ENCODE measurements around the gene UQCRH.
A peak's percentile ranks its signal among the peaks of the same experiment; 100 is the strongest.
"Not testable (repeated sequence)": the region's sequence is repeated elsewhere in the genome, so short reads cannot be mapped to it uniquely, and the experiment has no call there.

Gene UQCRH

GRCh38 chr1:46300673-46301405 is 2.7 kb upstream of the UQCRH start:
- no peak for DNase-seq

- no peak for DNase-seq
These were observed 2.1 kb upstream of the UQCRH start for GRCh38 chr1:46301406-46301807.

GRCh38 chr1:46301808-46302640 is 1.5 kb upstream of the UQCRH start:
- DNase-seq: peak; percentile 51

GRCh38 chr1:46302641-46303037 is 859 bp upstream of the UQCRH start:
- no peak for DNase-seq

- no peak for DNase-seq
These were observed 401 bp downstream of the UQCRH start for GRCh38 chr1:46303872-46304326.

GRCh38 chr1:46306159-46306530 is 2.6 kb downstream of the UQCRH start:
- DNase-seq: no peak

- DNase-seq: no peak
These were observed 6.1 kb downstream of the UQCRH start for GRCh38 chr1:46309401-46310159.

GRCh38 chr1:46310321-46310720 is 6.8 kb downstream of the UQCRH start:
- no peak for DNase-seq

GRCh38 chr1:46315669-46316403 is 12.3 kb downstream of the UQCRH start:
- DNase-seq: no peak

- DNase-seq: no peak
These were observed 13.8 kb downstream of the UQCRH start for GRCh38 chr1:46317323-46317722.

GRCh38 chr1:46319301-46319700 is 15.8 kb downstream of the UQCRH start:
- DNase-seq: not testable (repeated sequence)

GRCh38 chr1:46319960-46320914 is 16.7 kb downstream of the UQCRH start:
- DNase-seq: not testable (repeated sequence)

- DNase-seq: not testable (repeated sequence)
These were observed 18.7 kb downstream of the UQCRH start for GRCh38 chr1:46322191-46322590.

GRCh38 chr1:46325285-46326076 is 22.0 kb downstream of the UQCRH start:
- DNase-seq: not testable (repeated sequence)

GRCh38 chr1:46328182-46328581 is 24.7 kb downstream of the UQCRH start:
- DNase-seq: not testable (repeated sequence)

GRCh38 chr1:46329807-46330206 is 26.3 kb downstream of the UQCRH start:
- DNase-seq: not testable (repeated sequence)

GRCh38 chr1:46330381-46330780 is 26.9 kb downstream of the UQCRH start:
- not testable (repeated sequence) for DNase-seq

- DNase-seq: not testable (repeated sequence)
These were observed 28.5 kb downstream of the UQCRH start for GRCh38 chr1:46331786-46332540.

- no peak for DNase-seq
These were observed 30.0 kb downstream of the UQCRH start for GRCh38 chr1:46333300-46334029.
